KG1 (cell line): ENCODE results near the gene DUSP23.

Experiments
- DNase-seq: peaks from one replicate; lab custom pipeline; 2025; lab: John Stamatoyannopoulos, UW

The DUSP23 gene

GRCh38 chr1:159828581-159829272 lies 48.0 kb downstream of the DUSP23 start:
- no peak for DNase-seq

- DNase-seq = no peak
These were observed 48.5 kb downstream of the DUSP23 start for GRCh38 chr1:159829273-159829634.

DNA sequence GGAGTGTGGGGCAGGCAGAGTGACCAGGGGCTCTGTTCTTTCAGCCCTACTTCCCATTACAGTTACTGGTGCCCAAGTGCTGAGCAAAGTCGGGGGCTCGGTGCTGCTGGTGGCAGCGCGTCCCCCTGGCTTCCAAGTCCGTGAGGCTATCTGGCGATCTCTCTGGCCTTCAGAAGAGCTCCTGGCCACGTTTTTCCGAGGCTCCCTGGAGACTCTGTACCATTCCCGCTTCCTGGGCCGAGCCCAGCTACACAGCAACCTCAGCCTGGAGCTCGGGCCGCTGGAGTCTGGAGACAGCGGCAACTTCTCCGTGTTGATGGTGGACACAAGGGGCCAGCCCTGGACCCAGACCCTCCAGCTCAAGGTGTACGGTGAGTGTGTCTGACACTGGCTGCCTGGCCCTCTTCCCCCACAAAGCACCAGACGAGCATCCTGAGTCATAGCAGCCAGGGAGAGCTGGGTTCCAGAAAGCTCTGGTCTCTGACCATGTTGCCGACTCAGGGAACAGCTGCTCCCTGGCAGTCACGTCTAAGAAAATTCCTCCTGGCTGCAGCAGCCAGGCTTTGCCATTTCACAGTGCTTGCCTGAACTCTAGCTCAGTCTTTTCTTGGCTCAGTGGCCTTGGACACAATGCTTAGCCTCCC lies 49.2 kb downstream of the DUSP23 start:
- no peak for DNase-seq

DNA sequence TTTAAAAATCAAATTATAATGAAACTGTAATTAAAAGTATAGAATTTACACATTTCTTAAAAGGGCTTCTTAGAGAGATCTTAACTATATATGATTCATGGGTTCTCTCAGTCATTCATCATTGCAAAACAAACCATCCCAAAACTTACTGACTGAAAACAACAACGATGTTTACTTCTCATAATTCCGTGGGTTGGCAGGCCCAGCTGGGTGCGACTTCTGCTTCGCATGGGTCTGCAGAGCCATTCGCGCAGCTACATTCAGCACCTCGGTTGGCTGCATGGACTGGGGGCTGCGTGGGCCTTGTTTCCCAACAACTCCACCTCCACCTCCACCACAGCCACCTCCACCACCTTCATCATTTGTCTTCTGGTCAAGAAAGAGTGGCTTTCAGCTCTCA lies 50.0 kb downstream of the DUSP23 start:
- no peak for DNase-seq

DNA sequence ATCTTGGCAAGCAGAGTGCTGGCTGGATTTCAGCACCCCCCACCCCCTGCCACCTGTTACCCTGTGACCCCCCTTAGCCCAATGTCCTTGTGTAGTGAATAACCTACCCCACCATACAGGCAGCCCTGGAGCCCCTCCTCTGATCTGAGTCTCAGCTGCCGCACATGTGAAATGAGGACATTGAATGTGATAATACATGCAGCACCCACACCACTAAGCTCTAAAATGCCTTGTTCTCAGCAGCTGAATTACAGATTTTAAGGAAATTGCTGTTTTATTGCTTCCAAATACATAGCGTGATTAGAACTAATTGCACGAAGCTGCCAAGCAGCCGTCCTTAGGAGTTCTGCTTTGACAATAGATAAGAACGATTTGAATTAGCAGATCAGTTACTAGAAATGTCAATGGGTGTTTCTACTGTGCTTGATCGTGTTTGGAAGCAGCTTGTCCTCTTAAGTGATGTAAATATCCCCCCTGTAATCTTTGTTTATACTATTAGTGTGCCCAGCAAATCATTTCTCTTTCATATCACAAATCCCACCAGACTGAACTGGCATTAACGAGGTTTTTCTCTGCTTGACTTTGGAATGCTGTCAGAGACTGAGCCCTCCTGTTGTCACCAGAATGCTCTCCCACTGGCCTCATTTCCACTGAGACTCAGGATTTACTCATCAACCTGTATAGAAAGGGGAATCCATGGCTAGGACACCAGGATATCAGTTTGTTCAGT lies 50.8 kb downstream of the DUSP23 start:
- DNase-seq = no peak
